Cardiac septum (tissue), 1 donor: ENCODE data around the gene ODR4. TPM values are rescaled to one million over a fixed set of nuclear protein-coding genes. Genes with fewer than 3 reads are reported as not detected.
"Not testable (repeated sequence)": the region's sequence is repeated elsewhere in the genome, so short reads cannot be mapped to it uniquely, and the experiment has no call there.

Experiments
- DNase-seq: peaks from one replicate; pipeline ENCODE4 v3.0.0-alpha.2; 2020; ENCODE audit warnings: low spot score
- intact Hi-C: fragments of 100-400 bp; cut with DNase I; formaldehyde crosslinking; loops from one replicate; pipeline ENCODE4 v1.14.0; 2022
- long read RNA-seq: library from polyadenylated mRNA; unstranded; transcript quantifications from one replicate; pipeline ENCODE4 v2.0.0, GENCODE V29; 2021
- total RNA-seq: library from RNA; stranded (reverse); fragmentation: NEBNext Ultra II Directional; extraction: Animal tissue kit (Norgen Biotek cat#: 25700); gene quantifications from one replicate; pipeline ENCODE4 v1.2.1, GENCODE V29; 2021
- donor health status: DM: no; HTN: no; CAD: no.

Gene ODR4
- 12.9 TPM for total RNA-seq
- long read RNA-seq, transcript ODR4-201 (14 exons, 3,792 nt), result major isoform, 22 of 32 reads
- long read RNA-seq, partial matches to known transcripts, result 5 of 32 reads
- long read RNA-seq, other reads (novel, unspliced or antisense), result 4 of 32 reads

DNA sequence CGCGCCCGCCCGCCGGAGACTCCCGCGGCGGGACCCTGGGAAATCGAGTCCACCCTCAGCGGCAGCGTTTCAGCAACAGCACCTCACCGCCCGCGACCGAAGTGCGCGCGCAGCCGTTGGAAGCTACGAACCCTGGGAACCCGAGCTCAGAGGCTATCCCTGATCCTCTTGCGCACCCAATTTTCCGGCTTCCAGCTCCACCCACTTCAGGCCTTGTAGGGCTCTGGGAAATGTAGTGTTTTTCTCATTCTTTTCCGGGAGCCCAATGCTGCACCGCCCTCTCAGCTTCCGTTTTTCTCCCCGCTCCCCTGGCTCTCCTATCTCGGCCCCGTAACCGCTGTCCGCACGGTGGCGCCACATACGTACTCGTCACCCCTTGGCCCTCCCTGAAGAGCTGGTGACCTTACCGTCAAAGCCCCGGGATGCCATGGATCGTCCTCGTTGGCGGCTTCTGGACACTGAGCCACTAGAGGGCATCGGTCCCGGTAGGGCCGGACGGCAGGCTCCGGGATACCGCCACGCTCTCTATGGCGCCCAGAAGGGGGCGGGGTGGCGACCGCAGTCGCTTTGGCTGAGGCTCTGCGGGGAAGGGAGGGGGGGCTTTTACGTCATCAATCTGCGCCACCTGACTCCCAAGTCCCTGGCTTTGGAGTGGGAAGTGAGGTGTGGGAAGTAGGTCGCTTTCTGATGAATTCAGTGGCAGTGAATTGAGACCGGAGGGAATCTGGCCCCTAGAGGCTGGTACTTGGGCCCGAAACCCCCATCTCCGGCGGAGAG is at the start of gene ODR4, which contains the start of gene TPR:
ODR4 (plus strand) TSS at position 687 of the 777 bp plus-strand sequence. CDS start 3,948 bp downstream, outside the sequence.
TPR (minus strand) TSS at position 102 of the 777 bp plus-strand sequence. CDS start 225 bp downstream, outside the sequence.
- intact Hi-C loops, result loop anchor here (5.0 kb wide), 1 partner anchor 1218 kb away; the partner anchor contains the start of genes SWT1 and TRMT1L
- DNase-seq, result peak; percentile 99

DNA sequence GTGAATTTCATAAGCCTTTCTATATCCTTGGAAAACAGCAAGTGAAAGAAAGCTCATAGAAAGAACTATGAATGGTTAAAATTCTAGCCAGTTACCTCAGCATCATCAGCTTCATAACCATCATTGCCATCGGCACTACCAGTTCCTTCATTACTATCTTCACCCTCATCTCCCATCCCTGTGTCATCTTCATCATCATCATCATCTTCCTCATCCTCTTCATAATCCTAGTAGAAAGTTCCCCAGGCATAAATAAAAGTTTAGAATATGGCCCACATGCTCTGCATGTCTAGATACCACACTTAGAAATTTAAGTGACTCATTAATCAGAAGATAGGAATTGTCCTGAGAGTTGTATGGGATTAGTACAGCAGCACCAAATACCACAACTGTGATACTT is 49.6 kb upstream of the ODR4 start:
- intact Hi-C loops, result no loop called here
- no peak for DNase-seq

DNA sequence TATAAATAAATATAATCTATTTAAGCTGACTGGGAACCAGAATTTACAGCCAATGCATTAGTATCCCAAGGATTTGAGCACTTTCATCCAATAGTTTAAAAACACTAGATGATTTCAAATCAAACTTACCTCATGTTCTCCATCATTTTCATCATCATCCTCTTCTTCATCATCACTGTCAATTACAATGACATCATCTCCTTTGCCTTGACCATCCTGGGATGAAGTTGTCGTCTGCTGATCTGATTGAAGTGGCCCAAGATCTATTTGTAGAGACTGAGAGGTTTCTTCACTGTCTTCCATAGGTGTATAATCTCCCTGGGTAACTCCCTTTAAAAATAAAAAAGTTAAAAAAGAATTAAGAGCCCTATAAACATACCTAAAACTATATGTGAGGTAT is 48.3 kb upstream of the ODR4 start:
- intact Hi-C loops, result no loop called here

DNA sequence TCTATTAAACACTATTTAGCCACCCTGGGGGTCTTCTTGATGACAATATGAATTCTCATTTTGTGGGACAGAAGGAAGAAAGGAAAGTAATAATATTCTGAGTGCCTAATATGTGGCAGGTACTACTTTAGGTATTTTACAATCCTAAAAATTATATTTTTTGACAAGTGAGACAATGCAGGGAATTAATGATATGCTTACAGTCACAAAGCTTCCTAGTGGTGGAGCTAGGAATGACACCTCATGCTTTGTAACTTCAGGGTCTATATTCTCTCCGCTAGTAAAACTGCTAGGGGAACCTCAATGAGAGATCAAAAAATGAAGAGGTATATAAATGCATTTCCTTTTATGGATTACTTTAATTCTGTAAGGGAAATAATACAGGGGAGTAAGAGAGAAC is 44.9 kb upstream of the ODR4 start:
- intact Hi-C loops, result no loop called here

More for the DNA sequence above, 48.3 kb upstream of the ODR4 start:
- DNase-seq, result no peak

DNA sequence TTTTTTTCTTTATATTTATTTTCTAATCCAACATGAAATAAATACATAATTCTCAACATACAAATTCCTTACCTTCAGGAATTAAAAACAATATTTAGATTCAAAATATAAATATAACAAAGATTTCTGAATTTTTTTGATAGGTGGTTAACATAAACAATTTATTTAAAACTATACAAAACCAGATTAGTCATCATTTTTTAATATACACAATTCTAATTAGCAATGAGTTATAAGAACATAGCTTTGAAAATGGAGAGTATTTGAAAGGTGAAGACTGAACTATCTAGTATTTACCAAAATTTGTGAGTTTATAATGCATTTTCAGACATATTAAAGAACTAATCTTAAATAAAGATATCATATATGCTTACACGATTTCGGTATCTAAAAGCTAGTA is 38.1 kb upstream of the ODR4 start:
- intact Hi-C loops, result no loop called here
- DNase-seq, result no peak

More for the DNA sequence above, 44.9 kb upstream of the ODR4 start:
- no peak for DNase-seq

DNA sequence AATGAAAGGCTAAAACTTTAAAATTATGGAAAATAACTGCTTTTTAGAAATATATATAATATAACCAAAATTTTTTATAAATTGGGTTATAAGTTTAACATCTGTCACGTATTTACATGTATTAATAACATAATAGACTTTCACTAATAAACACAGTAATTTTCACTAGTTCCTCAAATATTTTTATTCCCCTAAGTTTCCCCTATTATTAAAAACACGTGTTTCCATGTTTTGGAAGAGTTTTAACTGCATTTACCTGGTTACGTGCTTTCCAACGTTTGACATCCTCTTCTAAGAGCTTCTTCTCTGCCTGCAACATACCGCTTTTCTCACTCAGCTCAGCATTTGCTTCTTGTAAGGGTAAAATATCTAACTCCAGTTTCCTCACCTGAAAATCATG is 34.9 kb upstream of the ODR4 start:
- no peak for DNase-seq
- intact Hi-C loops, result no loop called here

DNA sequence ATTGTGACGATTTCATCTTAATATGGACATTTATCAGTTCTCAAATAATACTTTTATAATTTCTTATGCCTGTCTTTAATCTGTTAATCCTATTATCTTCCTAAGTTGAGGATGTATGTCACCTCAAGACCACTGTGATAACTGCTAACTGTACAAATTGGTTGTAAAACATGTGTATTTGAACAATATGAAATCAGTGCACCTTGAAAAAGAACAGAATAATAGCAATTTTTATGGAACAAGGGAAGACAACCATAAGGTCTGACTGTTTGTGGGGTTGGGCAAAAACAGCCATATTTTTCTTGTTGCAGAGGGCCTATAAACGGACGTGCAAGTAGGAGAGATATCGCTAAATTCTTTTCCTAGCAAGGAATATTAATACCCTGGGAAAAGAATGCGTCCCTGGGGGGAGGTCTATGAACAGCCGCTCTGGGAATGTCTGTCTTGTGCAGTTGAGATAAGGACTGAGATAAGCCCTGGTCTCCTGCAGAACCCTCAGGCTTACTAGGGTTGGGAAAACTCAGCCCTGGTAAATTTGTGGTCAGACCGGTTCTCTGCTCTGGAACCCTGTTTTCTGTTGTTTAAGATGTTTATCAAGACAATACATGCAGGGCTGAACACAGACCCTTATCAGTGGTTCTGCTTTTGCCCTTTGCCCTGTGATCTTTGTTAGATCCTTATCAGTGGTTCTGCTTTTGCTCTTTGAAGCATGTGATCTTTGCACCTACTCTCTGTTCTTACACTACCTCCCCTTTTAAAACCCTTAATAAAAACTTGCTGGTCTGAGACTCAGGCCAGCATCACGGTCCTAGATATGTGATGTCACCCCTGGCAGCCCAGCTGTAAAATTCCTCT is 27.6 kb upstream of the ODR4 start:
- intact Hi-C loops, DNase-seq: not testable (repeated sequence)

DNA sequence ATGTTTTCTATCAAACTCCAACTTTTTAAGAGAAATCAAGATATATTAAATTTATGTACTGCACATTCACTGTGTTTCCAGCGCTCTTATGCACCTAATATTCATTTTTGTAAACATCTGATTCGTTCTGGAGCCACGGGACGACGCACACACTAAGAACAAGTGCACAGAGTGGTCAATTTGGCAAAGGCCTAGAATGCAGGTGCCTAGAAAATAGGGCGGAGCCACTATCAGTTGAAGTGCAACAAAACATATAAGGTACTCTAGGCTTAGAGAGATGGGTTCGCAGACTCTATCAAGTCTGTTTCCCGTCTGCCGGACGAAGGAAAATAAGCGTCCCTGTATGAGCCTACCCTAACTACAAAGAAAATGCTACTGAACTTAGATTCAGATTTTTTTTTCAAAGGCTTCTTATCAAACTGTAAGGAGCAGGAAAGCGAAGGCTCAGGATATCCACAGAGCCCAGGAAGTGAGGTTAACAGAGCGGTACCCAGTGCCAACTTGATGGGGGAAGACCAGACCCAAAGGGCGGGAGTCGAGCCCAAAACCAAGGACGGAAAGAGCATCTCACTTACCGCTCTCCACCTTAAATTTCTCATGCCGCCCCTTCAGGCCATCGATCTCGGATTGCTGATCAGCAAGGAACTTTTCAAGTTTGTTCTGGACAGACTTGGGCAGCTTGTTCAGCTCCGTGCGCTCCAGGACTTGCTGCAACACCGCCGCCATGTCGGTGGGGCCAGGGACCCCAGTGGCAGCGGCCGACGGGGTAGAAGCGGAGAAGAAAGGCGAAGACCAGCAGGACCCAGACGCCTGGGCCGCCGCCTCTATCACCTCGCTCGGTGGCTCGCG is 1.1 kb upstream of the ODR4 start:
- no peak for DNase-seq
- intact Hi-C loops, result loop anchor here (5.0 kb wide), 1 partner anchor 1217 kb away; the partner anchor contains the start of genes SWT1 and TRMT1L

DNA sequence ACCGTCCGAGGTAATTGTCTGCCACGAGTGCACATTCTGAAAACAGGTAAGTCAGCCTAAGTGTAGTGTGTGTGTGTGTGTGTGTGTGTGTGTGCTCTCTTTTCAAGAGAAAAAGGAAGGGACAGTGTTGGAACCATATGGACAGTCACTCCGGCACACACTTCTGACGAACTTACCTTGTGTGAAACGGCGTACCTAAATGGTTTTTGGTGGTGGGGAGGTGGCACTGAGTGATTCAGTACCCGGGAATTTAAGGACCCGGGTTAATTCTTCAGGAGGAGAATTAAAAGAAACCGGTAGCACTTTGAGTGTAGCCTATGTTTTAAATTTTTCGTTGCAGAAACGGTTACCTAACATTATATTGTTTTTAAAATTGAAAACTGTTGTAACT is 286 bp downstream of the ODR4 start:
- DNase-seq, result no peak
- intact Hi-C loops, result loop anchor here (5.0 kb wide), 1 partner anchor 1219 kb away; the partner anchor contains the start of genes SWT1 and TRMT1L

DNA sequence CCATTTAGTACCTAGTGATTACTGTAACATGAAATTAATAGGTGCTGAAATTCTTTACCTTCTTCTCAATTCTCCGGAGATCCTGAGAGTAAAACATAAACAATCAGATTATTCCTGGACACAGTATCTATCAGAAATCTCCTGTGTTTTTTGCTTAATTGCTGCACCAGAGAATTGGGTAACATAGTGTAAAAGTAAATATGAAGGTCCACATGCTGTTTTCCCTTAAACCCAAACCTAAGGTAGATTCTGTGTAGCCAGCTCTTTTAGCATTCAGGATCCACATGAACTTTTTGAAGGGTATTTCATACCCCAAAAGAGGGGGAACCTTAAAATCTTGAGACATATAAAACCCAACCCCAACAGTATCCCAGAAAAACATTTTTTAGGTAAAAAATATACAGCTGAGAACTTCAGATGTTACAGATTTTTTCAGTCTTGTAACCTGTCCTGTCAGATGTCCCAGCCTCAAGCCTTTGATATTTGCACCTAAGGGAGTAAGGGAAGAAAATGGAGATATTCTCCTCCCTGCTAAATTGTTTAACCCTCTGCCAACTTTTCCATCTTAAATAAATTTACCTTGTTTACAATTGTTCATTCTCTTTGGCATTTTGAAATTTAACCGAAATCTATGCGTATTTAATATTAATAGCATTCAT is 11.2 kb downstream of the ODR4 start:
- intact Hi-C loops, result no loop called here
- no peak for DNase-seq

DNA sequence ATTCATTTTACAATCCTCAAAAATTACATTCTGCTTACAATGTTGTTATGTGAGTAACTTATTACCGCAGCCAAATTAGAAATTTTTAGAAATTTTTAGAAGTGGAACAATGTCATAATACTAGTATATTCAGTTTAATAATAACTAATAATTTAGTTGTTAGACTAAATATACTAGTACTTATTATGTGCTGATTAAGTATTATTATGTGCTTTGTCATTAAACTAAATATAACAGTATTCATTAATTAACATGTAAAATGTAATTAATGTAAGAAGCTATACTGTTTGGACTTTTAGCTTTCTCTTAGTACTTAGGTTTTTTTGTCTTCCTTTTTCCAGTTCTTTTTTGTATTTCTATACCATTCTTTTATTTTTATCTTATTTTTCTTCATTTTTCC is 15.3 kb downstream of the ODR4 start:
- intact Hi-C loops, result no loop called here
- no peak for DNase-seq

DNA sequence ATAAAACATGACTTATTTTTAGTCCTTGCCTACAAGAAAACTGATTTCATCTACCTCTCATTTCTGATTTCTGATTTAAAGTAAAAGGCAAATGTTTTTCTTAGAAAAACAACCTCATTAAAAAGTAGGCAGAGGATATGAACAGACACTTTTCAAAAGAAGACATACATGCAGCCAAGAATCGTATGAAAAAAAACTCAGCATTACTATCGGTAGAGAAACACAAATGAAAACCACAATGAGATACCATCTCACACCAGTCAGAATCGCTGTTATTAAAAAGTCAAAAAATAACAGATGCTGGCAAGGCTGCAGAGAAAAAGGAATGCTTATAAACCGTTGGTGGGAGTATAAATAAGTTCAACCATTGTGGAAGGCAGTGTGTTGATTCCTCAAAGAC is 16.2 kb downstream of the ODR4 start:
- intact Hi-C loops, result no loop called here
- DNase-seq, result no peak

DNA sequence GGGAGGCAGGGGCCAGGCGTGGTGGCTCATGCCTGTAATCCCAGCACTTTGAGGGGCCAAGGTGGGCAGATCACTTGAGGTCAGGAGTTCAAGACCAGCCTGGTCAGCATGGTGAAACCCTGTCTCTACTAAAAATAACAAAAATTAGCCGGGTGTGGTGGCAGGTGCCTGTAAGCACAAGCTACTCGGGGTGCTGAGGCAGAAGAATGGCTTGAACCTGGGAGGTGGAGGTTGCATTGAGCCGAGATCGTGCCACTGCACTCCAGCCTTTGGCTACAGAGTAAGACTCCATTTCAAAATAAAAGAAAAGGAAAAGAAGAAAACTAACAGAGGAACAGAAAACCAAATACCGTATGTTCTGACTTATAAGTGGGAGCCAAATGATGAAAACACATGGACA is 17.1 kb downstream of the ODR4 start:
- intact Hi-C loops, DNase-seq: not testable (repeated sequence)

DNA sequence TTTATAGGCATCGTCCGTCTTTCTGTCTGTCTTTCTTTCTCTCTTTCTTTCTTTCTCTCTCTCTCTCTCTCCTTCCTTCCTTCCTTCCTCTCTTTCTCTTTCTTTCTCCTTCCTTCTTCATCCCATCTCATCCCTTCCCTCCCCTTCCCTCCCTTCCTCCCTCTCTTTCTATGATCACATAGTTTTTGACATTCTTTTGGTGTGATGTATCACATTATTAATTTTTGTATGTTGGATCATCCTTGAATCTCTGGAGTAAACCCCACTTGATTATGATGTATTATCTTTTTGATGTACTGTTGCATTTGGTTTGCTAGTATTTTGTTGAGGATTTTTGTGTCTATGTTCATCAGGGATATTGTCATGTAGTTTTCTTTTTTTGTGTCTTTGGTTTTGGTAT is 25.8 kb downstream of the ODR4 start:
- not testable (repeated sequence) for DNase-seq
- intact Hi-C loops, result loop anchor here (5.0 kb wide), 1 partner anchor 586 kb away; no protein-coding TSS in a partner anchor

DNA sequence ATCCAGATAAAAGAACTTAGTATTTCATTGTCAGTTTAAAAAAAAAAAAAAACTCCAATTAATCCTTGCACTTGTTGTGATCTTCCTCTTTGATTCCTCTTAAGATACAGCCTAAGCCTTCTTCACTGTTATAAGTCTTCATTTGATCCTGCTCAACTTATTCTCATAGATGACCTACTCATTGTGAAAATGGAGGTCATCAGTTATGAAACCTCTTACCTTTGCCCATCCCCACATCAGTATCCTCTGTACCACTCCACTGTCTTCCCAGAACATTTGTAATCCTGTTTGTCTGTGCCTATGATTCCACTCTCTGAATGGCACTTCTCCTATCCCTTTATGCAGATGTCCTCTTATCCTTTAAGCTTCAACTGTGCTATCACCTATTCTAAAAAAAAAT is 28.0 kb downstream of the ODR4 start:
- no peak for DNase-seq
- intact Hi-C loops, result loop anchor here (5.0 kb wide), 1 partner anchor 584 kb away; no protein-coding TSS in a partner anchor

DNA sequence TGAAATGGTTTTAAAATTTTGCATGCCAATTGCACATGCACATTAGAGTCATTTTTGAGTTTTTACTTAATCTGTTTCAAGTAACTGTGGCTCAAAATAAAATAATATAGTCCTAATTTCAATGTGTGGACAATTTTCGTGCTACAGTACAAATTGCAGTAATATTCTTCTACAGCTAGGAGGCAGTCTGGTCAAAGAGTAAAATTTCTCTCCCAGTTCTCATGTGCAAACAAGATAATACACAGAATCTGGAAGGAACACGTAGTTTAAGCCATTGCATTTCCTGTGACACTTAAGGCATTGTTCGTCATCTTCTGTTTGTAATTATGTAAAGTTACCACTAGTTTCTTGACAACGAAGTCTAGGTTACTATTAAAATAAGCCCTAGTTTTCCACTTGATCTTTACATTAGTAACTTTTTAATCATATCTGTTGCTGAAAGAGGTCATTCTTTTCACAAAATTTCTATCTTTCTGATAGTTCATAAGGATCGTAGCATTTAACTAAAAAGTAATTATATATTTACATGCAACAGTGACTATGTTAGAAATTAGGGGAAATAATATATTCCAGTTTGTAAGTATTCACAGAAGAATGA is 28.9 kb downstream of the ODR4 start:
- no peak for DNase-seq

DNA sequence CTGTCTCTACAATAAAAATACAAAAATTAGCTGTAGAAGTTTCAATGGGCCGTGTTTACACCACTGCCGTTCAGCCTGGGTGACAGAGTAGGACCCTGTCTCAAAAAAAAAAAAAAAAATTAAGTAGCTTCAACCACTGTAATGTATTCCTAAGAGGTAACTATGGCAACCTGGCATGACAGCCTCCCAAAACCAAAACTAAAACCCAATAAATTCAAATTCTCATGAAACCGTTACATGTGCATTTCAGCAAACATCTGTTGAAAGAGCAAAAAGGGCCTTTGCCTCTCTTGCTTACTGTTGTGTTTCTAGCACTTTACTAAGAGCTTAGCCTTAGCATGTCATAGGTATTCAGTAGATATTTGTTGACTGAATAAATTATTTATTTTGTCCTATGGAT is 33.5 kb downstream of the ODR4 start:
- DNase-seq, result no peak
- intact Hi-C loops, result no loop called here

More for the DNA sequence above, 28.9 kb downstream of the ODR4 start:
- intact Hi-C loops, result loop anchor here (5.0 kb wide), 1 partner anchor 583 kb away; no protein-coding TSS in a partner anchor

DNA sequence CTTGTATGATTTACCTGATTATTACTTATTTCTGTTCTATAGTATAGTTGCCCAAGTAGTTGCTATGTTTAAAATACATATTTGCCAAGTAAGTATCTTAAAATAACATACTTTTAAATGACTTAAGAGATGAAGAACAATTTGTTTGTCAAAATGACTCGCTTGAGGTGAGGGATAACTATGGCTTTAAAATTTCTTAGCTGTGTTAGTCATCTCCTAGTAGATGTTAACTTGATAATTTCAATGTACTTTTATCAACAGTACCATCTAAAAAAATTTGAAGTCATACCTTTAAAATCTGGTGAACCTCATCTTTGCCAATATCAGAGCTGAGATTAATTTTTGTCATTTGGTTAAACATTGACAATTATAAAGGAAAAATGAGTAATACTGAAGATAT is 37.7 kb downstream of the ODR4 start:
- intact Hi-C loops, result no loop called here
- DNase-seq, result no peak
